Panc1 (cell line): ENCODE data around the gene KAZALD1.

Source experiments
- CTCF ChIP-seq: fragments of 450-650 bp; IDR thresholded peaks from 2 replicates; pipeline ENCODE4 v1.5.1; 2017; ENCODE audit warnings: mild to moderate bottlenecking
- POLR2AphosphoS5 ChIP-seq: IDR thresholded peaks from 2 replicates; pipeline ENCODE4 v1.6.1; 2012; ENCODE audit warnings: mild to moderate bottlenecking, low read depth, low read length, moderate library complexity
- REST ChIP-seq, 2 experiments: IDR thresholded peaks; 2 replicates each; pipeline ENCODE4 v1.6.1; 2011 to 2012; ENCODE audit warnings: low read depth in 2 of 2, control low read depth in 1 of 2, low read length in 1 of 2, mild to moderate bottlenecking in 1 of 2, moderate library complexity in 1 of 2; ENCODE audit not compliant: insufficient read depth in 1 of 2
- SIN3A ChIP-seq: IDR thresholded peaks from 2 replicates; pipeline ENCODE4 v1.6.1; 2012; ENCODE audit warnings: low read depth, mild to moderate bottlenecking, low read length, moderate library complexity, borderline replicate concordance; ENCODE audit not compliant: insufficient read depth
- TCF7L2 ChIP-seq: IDR thresholded peaks from 2 replicates; pipeline ENCODE4 v1.6.1; 2011; ENCODE audit warnings: mild to moderate bottlenecking, low read depth, low read length, inconsistent platforms

- TF ChIP-seq POLR2AphosphoS5, result no peak
- no peak for TF ChIP-seq CTCF
- no peak for TF ChIP-seq REST (IDR thresholded peaks at IDR 0.05; ENCODE audit: insufficient read depth in 1 of 2, low read depth in 2 of 2, low read length in 1 of 2)
- no peak for TF ChIP-seq TCF7L2
- no peak for TF ChIP-seq SIN3A
These were observed 23.3 kb upstream of the KAZALD1 start for GRCh38 chr10:101038484-101038883.
